GM18499 (cell line): ENCODE results near the gene RNASE7.
"Not testable (repeated sequence)": the region's sequence is repeated elsewhere in the genome, so short reads cannot be mapped to it uniquely, and the experiment has no call there.

Experiments
- ATAC-seq: cut with Tn5 transposase; IDR thresholded peaks from one replicate; pipeline ENCODE4 v1.9.1; 2021; ENCODE audit warnings: moderate number of reproducible peaks; ENCODE audit not compliant: insufficient read depth, unreplicated experiment

Gene RNASE7

DNA sequence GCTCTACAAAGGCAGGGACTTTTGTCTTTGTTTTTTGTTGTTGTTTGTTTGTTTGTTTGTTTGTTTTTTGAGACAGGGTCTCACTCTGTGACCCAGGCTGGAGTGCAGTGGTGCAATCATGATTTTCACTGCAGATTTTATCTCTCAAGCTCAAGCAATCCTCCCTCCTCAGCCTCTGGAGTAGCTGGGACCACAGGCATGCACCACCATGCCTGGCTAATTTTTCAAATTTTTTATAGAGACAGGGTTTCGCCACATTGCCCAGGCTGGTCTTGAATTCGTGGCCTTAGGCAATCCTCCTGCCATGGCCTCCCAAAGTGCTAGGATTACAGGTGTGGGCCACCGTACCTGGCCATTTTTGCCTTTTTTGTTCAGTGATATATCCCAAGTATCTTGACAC is 1.2 kb upstream of the RNASE7 start:
- not testable (repeated sequence) for ATAC-seq

DNA sequence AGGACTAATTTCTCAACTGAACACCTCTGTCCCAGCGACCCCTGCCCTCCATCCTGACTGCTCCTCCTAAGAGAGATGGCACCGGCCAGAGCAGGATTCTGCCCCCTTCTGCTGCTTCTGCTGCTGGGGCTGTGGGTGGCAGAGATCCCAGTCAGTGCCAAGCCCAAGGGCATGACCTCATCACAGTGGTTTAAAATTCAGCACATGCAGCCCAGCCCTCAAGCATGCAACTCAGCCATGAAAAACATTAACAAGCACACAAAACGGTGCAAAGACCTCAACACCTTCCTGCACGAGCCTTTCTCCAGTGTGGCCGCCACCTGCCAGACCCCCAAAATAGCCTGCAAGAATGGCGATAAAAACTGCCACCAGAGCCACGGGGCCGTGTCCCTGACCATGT is 756 bp downstream of the RNASE7 start:
- ATAC-seq, result no peak

DNA sequence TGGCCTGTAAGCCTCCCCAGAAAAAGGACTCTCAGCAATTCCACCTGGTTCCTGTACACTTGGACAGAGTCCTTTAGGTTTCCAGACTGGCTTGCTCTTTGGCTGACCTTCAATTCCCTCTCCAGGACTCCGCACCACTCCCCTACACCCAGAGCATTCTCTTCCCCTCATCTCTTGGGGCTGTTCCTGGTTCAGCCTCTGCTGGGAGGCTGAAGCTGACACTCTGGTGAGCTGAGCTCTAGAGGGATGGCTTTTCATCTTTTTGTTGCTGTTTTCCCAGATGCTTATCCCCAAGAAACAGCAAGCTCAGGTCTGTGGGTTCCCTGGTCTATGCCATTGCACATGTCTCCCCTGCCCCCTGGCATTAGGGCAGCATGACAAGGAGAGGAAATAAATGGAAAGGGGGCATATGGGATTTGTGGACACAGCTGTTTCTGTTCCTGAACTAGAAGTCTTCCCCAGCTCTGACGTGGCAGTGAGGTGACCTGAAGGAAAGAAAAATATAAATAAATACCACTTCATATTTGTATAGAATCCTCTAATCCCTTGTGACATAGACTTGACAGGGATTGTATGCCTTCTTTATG is 1.3 kb downstream of the RNASE7 start:
- ATAC-seq, result no peak

DNA sequence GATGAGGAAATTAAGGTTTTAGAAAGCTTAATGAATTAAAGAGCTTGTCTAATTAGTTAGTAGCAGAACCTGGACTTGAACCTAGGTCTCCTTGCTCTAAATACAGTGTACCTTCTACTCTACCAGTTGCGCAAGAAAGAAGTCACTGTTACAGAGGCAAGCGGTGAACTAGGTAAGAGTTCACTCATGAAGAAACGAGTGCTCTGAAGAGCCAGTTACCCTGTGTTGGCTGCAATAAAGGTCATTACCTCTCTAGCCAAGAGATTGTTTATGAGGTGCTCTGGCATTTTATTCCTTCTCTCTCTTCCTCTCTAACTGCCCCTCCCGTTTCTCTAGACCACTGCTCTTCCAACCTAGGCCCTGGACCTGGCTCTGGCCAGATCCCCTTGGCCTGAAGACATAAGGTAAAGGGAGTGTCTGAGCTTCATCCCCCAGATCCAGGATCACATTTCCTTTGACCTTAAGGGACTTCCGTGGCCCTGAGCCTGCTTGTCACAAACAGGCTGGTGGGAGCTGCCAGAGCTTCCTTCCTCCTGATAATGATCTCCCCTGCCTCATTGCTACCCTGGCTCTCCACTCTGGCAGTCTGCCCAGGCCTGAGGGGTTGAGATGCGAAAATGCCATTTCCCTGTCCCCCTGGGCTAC is 1.9 kb downstream of the RNASE7 start:
- no peak for ATAC-seq

DNA sequence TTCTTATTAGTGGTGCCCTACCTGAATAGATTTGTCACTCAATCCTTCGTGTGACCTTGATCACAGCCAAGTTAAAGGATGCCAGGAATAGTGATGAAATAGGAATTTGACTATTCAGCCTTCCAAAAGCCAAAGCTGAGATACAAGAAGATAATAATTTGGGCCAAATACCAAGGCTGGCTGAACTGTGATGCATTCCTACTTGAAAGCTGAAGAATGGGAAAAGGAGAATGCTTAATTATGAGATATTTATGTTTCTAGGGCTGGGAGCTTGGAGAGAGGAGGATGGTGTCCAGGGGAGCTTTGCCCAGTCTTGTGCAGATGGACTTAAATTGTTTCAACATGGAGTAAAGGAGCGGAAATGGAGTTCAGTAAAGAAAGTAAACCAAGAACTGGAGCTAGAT is 5.2 kb downstream of the RNASE7 start:
- no peak for ATAC-seq

DNA sequence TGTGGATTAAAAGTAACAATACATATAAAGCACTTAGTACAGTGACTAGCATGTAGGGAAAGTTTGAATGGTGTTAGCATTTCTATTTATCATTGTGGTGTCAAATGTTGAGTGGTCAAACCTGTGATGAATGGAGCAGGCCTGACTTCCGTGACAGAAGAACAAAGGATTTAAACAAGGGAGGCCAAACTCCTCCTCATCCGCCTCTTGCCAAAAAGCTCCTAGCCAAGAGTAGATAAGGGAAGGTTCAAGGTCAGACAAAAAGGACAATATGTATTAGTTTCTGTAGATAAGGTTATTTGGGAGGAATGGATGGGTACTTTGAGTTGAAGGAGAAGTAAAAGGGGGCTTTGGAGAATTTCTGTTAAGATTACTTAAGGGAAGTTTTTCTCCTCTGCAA is 6.5 kb downstream of the RNASE7 start:
- no peak for ATAC-seq

DNA sequence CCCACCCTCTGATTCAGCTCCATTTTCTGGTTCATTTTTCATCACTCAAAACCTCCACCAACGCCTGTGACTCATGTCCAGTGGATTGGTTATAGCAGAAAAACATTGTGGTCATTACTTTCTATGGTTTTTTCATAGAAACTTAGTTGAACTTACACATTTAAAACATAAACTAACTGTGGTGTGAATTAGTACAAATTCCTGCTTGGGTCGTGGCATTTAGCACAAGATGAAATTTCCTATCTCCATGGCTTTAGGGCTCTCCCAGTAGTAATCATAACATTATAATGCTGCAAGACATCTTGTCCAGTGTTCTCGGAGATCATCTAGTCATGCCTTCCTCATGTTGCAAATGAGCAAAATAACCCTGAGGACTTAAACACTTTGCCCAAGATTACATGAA is 7.1 kb downstream of the RNASE7 start:
- no peak for ATAC-seq

DNA sequence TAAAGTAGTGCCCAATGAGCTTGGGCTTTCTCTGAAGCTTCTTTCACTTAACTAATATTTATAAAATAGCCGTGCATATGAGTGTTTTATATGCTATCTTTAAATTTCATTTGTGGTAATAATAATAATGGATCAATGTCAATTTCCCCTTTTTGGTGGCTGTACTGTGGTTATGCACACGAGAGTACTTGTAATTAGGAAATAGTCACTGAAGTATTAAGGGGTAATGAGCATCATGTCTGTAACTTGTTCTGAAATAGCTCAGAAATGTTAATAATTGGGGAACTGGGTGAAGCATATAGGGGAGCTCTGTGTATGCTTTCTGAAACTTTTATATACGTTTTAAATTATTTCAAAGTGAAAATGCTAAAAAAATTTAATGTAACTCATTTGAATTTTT is 8.4 kb downstream of the RNASE7 start:
- no peak for ATAC-seq

DNA sequence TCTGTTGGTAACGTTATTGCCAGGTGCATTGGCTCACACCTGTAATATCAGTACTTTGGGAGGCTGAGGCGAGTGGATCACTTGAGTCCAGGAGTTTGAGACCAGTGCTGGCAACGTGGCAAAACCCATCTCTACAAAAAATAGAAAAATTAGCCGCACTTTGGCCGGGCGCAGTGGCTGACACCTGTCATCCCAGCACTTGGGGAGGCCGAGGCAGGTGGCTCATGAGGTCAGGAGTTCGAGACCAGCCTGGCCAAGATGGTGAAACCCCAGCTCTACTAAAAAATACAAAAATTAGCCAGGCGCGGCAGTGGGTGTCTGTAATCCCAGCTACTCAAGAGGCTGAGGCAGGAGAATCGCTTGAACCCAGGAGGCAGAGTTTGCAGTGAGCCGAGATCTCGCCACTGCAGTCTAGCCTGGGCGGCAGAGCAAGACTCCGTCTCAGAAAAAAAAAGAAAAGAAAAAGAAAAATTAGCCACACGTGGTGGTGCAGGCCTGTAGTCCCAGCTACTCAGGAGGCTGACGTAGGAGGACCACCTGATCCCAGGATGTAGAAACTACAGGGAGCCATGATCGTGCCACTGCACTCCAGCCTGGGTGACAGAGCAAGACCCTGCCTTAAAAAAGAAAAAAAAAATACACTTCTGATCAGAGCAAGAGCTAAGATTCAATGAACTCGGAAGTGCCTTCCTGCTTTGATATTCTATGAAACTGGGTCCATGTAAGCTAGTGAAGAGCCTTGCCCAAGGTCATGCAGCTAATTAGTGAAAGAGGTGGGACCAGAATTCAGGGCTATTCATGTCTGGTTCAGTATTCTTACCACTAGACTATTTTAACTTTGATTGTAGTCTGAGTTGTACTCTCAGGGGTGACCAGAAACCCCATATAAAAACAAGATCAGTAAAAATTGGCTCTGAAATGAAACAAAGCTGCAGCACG is 11.3 kb downstream of the RNASE7 start:
- ATAC-seq, result no peak

DNA sequence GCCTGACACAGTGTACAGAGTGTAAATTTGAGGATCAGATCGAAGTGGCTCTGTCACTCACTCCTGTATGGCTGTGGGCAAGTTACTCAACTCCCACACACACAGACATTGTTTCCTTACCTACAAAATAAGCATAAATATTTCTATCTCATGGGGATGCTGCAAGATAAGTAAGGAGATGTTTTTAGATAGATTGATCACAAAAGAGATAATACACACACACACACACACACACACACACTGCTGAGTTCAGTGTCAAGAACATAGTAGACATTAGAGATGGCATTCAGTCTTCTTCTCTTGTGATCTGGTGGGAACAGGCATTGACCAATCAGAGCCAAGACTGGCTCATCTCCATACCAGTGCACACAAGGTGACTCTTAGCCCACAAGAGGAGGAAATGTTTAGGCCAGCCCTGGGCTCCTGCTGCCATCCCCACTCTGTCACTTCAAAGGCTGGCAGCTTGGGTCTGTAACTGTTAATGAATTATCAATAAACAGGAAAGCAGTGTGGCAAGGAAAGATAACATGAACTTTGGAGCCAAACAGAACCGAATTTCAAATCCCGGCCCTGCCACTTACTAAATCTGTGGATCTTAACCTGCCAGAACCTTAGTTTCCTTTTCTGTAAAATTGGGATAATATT is 12.1 kb downstream of the RNASE7 start:
- no peak for ATAC-seq

DNA sequence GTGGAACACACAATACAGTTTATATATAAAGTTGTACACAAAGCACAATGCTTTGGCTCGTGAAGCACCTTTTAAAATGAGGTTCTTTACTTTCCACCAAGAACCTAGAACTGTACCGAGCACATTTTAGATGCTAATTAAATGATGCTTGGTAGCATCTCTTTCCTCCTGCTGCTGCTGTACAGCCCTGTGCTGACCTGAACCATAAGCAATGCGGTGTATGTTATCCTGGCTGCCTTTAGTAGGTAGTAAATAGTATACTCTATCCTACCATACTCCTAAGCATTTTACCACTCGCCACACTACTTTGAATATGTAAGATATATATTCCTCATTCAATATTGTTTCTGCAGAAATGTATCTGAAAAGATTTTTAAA is 12.6 kb downstream of the RNASE7 start:
- ATAC-seq, result no peak

DNA sequence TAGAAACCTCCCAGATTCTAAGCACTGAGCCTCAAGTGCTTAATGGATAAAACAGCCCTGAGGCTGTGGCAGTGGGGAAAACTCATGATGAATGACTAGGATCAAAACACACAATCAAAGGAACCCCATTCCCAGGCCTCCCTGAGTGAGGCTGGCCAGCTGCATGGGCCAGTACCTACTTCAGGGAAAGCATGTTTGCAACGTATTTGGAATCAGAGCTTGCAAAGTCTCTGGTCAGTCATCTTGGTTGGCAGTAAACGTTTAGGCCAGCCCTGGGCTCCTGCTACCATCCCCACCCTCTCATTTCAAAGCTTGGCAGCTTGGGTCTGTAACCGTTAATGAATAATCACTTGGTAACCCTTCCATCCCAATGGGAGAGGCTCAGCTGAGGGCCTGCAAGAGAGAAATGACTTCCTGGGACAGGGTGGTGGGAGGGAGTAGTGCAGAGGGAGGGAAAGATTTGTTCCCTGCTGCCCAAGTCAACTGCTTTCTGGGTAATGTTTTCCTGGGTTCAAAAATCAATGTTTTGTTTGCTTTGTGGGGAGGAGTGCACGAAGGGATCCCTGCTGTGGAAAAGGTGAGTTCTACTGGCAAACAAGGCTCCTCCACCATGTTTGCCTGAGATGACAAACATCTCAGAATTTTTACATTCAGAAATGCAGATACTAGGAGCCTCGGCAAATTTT is 13.4 kb downstream of the RNASE7 start:
- ATAC-seq, result no peak

DNA sequence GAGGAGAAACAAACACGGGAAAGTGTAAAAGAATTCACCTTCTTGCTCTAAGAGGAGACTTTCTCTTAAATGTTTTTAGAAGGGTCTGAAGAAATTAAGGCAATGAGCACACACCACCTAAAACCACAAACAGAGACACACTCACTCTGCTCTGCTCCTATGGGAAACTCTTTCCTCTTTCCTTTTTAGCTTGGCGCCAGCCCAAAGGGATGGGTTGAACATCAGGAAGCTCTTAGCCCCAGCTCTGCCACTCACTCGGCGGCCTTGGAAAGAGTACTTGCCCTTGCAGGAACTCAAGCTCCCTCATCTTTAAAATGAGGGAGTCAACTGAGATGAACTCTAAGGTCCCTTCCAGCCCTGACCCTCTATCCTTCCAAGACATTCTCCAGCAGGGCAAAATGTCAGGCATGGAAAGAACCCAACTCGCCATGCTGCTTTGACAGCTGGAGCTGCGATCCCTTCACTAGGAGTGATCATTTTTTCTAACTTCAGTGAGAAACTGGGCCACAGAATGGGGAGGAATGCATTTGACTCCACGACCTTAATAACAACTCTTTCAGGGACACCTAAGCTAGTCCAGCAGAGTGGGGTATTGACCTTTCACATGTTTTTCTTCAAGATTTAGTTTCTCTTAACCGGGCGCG is 14.5 kb downstream of the RNASE7 start:
- no peak for ATAC-seq

DNA sequence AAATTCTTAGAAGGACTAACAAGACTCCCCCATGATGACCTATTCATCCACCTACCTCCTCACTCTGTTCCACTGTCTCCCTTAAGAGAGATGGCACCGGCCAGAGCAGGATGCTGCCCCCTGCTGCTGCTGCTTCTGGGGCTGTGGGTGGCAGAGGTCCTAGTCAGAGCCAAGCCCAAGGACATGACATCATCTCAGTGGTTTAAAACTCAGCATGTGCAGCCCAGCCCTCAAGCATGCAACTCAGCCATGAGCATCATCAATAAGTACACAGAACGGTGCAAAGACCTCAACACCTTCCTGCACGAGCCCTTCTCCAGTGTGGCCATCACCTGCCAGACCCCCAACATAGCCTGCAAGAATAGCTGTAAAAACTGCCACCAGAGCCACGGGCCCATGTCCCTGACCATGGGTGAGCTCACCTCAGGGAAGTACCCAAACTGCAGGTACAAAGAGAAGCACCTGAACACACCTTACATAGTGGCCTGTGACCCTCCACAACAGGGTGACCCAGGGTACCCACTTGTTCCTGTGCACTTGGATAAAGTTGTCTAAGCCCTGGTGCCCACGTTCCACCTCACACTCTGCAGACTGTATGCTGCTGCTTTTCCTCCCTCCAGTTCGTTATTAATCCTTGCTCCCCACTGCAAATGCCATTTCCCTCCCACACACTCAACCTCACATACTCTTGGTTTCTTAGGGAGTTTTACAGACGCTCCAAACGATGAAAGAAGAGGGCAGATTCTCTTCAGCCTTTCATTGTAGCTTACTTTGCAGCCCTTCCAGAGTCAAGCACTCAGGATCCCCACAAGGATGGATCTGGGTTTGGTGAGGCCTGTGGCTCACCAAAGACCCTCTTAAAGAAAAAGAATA is 15.9 kb downstream of the RNASE7 start, which contains the start of gene RNASE8:
Gene RNASE8 (plus strand): TSS at position 20 of the 873 bp plus-strand sequence. CDS start 71 bp downstream, at position 91.
- no peak for ATAC-seq

DNA sequence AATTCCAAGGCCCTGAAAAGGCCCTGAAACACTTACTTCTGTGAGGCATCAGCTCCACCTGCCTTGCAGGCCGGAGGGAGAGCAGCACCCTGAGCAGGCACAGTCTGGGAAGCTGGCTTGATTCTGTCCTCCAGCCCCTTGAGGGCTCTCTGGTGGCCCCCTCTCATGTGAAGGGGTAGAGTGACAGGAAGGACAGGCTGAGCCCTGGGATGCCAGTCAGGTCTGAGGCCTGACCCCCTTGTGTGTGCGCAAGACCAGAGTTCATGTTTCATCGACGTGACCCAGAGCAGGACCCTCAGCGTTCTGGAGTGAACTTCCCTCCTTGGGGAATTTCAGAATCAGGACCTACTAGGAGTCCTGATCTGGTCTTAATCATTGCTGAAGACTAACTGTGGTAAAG is 16.7 kb downstream of the RNASE7 start:
- ATAC-seq, result no peak

DNA sequence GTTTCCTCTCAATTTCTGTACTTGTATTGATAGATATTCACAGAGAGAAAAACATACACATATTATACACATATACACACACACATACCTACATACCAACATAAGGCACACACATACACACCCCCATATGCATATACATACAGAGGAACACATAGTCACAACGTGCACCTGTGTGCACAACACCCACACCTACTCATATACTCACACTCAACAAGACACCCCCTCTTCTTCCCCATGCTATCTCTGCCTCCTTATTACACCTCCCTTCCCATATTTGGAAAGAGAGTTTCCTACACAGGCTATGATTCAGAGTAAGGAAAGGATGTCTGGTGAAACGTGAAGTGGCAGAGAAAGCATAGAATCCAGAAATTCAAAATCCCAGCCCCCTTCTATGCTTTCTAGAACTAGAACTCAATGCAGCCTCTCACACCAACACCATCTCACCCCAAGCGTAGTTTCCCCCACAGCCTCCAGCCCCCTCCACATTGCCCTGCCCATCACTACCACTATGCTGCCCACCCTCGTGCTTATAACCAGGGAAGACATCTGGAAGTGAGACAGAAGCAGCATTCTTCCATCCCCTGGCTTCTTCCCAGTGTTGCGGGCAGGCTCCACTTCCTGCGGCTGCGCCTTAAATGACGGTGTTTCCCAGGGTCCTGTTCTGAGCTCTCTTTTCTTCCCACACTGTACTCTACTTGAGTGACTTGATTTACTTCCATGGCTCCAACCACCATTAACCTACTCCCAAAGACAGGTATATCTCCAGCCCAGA is 17.9 kb downstream of the RNASE7 start:
- ATAC-seq, result no peak

DNA sequence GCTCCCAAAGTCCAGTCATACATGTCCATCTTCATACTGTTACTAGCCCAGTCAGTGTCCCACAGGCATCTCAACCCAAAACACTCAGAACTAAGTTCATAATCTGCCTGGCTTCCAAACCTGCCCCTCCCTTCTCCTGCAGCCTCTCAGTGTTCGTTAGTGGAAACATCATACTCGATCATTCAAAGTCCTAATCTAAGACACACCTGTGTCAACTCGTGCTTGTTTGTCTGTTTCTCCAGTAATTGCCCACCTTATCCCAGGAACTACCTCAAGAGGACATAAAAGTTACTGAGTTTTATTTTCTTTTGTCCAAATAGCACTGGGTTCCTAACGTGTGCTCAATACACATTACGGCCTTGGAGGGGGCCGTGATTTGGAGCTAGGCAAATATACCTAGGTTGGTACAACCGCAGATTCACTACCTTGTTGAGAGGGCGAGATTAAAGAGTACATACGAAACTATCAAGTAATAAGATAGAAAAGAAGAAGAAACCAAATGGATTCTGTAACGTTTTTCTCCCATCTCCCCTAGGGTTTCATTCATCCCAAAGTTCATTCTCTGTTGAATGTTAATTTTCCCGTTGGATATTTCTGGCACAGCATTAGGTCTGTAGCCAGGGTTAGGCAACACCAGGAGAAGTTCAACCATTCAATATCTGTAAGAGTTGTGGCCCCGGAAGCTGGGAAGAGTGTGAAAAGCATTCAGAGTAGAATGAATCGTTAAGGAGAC is 18.6 kb downstream of the RNASE7 start:
- no peak for ATAC-seq

DNA sequence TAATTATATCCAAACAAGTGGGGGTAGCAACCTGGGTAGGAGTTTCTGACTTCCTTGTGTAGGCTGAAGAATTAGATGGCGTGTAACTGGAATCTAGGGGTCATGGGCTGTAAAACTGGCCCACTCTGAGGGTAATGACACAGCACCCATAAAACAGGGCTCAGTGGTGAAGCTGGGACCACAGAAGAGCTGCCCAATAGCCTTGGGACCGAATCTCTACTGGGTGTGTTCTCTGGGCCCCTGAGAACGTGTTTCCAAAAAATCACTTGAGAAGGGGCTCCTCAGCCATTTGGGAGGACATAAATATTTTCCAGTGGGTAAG is 19.1 kb downstream of the RNASE7 start:
- no peak for ATAC-seq
